GM23338 (cell line): ENCODE results near the gene CACNA1C.

Source experiments
- CREB1 ChIP-seq: fragments of 250-450 bp; sonication (Bioruptor Pico); IDR thresholded peaks from 2 replicates; pipeline ENCODE4 v1.5.0; 2020; ENCODE audit warnings: low read depth, mild to moderate bottlenecking, moderate library complexity
- EZH2 ChIP-seq: fragments of 200-600 bp; sonication (generic); IDR thresholded peaks from one replicate; pipeline ENCODE4 v1.8.0; 2017; ENCODE audit warnings: antibody characterized with exemption, mild to moderate bottlenecking, low read depth; ENCODE audit not compliant: unreplicated experiment
- EZH2phosphoT487 ChIP-seq: fragments of 200-600 bp; sonication (generic); IDR thresholded peaks from one replicate; pipeline ENCODE4 v1.8.1; 2018; ENCODE audit warnings: antibody characterized with exemption; ENCODE audit not compliant: unreplicated experiment
- JUNB ChIP-seq: IDR thresholded peaks from one replicate; pipeline ENCODE4 v1.6.1; 2016; ENCODE audit warnings: antibody characterized with exemption; ENCODE audit not compliant: unreplicated experiment
- POLR2AphosphoS5 ChIP-seq: IDR thresholded peaks from 2 replicates; pipeline ENCODE4 v1.6.1; 2016; ENCODE audit warnings: antibody characterized with exemption, low read depth
- REST ChIP-seq: IDR thresholded peaks from one replicate; pipeline ENCODE4 v1.6.1; 2018; ENCODE audit warnings: antibody characterized with exemption; ENCODE audit not compliant: unreplicated experiment
- STAT1 ChIP-seq: IDR thresholded peaks from one replicate; pipeline ENCODE4 v1.6.1; 2016; ENCODE audit warnings: antibody characterized with exemption; ENCODE audit not compliant: unreplicated experiment
- ZNF114 ChIP-seq: fragments of 250-450 bp; sonication (Bioruptor Pico); IDR thresholded peaks from 2 replicates; pipeline ENCODE4 v1.5.0; 2020; ENCODE audit warnings: mild to moderate bottlenecking, moderate library complexity
- ZNF331 ChIP-seq: fragments of 250-450 bp; sonication (Bioruptor Pico); IDR thresholded peaks from 2 replicates; pipeline ENCODE4 v1.5.0; 2020; ENCODE audit warnings: low read depth, mild to moderate bottlenecking, moderate library complexity
- TF ChIP-seq, protein P1 (sequence below), 2 experiments: fragments of 200-600 bp in 1 of 2; sonication (generic) in 1 of 2; conservative IDR thresholded peaks; 2 replicates each; pipeline versions ENCODE4 v1.5.1 to v1.6.1; 2016 to 2017; ENCODE audit warnings: antibody characterized with exemption in 2 of 2, low read depth in 2 of 2, mild to moderate bottlenecking in 2 of 2, moderate library complexity in 1 of 2
- TF ChIP-seq, protein P2 (sequence below): fragments of 250-450 bp; sonication (Bioruptor Pico); IDR thresholded peaks from 2 replicates; pipeline ENCODE4 v1.5.0; 2020; ENCODE audit warnings: mild to moderate bottlenecking, moderate library complexity

GRCh38 chr12:2513141-2514037 lies 460.6 kb downstream of the CACNA1C start:
- TF ChIP-seq EZH2 (no peak), EZH2phosphoT487 (no peak), JUNB (no peak), POLR2AphosphoS5 (no peak), REST (no peak), CREB1 (no peak), ZNF114 (CRISPR knock-in tag) (no peak), STAT1 (no peak), ZNF331 (CRISPR knock-in tag) (no peak)
- TF ChIP-seq, protein P1, sequence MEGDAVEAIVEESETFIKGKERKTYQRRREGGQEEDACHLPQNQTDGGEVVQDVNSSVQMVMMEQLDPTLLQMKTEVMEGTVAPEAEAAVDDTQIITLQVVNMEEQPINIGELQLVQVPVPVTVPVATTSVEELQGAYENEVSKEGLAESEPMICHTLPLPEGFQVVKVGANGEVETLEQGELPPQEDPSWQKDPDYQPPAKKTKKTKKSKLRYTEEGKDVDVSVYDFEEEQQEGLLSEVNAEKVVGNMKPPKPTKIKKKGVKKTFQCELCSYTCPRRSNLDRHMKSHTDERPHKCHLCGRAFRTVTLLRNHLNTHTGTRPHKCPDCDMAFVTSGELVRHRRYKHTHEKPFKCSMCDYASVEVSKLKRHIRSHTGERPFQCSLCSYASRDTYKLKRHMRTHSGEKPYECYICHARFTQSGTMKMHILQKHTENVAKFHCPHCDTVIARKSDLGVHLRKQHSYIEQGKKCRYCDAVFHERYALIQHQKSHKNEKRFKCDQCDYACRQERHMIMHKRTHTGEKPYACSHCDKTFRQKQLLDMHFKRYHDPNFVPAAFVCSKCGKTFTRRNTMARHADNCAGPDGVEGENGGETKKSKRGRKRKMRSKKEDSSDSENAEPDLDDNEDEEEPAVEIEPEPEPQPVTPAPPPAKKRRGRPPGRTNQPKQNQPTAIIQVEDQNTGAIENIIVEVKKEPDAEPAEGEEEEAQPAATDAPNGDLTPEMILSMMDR (conservative IDR thresholded peaks at IDR 0.05; ENCODE audit: low read depth in 2 of 2), result no peak
- TF ChIP-seq, protein P2, sequence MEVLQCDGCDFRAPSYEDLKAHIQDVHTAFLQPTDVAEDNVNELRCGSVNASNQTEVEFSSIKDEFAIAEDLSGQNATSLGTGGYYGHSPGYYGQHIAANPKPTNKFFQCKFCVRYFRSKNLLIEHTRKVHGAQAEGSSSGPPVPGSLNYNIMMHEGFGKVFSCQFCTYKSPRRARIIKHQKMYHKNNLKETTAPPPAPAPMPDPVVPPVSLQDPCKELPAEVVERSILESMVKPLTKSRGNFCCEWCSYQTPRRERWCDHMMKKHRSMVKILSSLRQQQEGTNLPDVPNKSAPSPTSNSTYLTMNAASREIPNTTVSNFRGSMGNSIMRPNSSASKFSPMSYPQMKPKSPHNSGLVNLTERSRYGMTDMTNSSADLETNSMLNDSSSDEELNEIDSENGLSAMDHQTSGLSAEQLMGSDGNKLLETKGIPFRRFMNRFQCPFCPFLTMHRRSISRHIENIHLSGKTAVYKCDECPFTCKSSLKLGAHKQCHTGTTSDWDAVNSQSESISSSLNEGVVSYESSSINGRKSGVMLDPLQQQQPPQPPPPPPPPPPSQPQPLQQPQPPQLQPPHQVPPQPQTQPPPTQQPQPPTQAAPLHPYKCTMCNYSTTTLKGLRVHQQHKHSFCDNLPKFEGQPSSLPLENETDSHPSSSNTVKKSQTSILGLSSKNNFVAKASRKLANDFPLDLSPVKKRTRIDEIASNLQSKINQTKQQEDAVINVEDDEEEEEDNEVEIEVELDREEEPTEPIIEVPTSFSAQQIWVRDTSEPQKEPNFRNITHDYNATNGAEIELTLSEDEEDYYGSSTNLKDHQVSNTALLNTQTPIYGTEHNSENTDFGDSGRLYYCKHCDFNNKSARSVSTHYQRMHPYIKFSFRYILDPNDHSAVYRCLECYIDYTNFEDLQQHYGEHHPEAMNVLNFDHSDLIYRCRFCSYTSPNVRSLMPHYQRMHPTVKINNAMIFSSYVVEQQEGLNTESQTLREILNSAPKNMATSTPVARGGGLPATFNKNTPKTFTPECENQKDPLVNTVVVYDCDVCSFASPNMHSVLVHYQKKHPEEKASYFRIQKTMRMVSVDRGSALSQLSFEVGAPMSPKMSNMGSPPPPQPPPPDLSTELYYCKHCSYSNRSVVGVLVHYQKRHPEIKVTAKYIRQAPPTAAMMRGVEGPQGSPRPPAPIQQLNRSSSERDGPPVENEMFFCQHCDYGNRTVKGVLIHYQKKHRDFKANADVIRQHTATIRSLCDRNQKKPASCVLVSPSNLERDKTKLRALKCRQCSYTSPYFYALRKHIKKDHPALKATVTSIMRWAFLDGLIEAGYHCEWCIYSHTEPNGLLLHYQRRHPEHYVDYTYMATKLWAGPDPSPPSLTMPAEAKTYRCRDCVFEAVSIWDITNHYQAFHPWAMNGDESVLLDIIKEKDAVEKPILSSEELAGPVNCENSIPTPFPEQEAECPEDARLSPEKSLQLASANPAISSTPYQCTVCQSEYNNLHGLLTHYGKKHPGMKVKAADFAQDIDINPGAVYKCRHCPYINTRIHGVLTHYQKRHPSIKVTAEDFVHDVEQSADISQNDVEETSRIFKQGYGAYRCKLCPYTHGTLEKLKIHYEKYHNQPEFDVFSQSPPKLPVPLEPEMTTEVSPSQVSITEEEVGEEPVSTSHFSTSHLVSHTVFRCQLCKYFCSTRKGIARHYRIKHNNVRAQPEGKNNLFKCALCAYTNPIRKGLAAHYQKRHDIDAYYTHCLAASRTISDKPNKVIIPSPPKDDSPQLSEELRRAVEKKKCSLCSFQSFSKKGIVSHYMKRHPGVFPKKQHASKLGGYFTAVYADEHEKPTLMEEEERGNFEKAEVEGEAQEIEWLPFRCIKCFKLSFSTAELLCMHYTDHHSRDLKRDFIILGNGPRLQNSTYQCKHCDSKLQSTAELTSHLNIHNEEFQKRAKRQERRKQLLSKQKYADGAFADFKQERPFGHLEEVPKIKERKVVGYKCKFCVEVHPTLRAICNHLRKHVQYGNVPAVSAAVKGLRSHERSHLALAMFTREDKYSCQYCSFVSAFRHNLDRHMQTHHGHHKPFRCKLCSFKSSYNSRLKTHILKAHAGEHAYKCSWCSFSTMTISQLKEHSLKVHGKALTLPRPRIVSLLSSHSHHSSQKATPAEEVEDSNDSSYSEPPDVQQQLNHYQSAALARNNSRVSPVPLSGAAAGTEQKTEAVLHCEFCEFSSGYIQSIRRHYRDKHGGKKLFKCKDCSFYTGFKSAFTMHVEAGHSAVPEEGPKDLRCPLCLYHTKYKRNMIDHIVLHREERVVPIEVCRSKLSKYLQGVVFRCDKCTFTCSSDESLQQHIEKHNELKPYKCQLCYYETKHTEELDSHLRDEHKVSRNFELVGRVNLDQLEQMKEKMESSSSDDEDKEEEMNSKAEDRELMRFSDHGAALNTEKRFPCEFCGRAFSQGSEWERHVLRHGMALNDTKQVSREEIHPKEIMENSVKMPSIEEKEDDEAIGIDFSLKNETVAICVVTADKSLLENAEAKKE (CRISPR knock-in tag), result no peak
